Panc1 (cell line): ENCODE results near the gene ZNRF4. TPM values are rescaled to one million over a fixed set of nuclear protein-coding genes. Genes with fewer than 3 reads are reported as not detected.
"Not testable (repeated sequence)": the region's sequence is repeated elsewhere in the genome, so short reads cannot be mapped to it uniquely, and the experiment has no call there.

Source experiments
- ATAC-seq: fragments of 200-7000 bp; cut with Tn5 transposase; 2 replicates; pipeline ENCODE4 v1.9.1; 2020; ENCODE audit warnings: mild to moderate bottlenecking, moderate library complexity
- BruUV-seq: library from RNA; stranded (reverse); fragments of 400-500 nt; replicated peaks from 2 replicates; lab custom pipeline; 2021; lab: Mats Ljungman, UMichigan
- CTCF ChIA-PET: fragments of 300-600 bp; sonication (Branson Sonifier 250); formaldehyde crosslinking; loops from one replicate; lab custom pipeline; 2022; ENCODE audit warnings: antibody characterized with exemption; lab: Charles Lee
- POLR2A ChIA-PET: fragments of 300-600 bp; sonication (Branson Sonifier 250); formaldehyde crosslinking; loops from one replicate; lab custom pipeline; 2022; ENCODE audit warnings: antibody characterized with exemption; lab: Charles Lee
- DNase-seq: peaks from one replicate; pipeline ENCODE4 v3.0.0-alpha.2; 2010; ENCODE audit warnings: low read depth, low spot score
- H3K27ac ChIP-seq: 2 replicates; pipeline ENCODE4 v1.5.1; 2011; ENCODE audit warnings: mild to moderate bottlenecking, low read length, inconsistent platforms
- H3K27me3 ChIP-seq: fragments of 200-500 bp; sonication (Bioruptor generic); 2 replicates; pipeline ENCODE4 v1.6.0; 2014; ENCODE audit warnings: low read length, inconsistent platforms; ENCODE audit not compliant: control insufficient read depth, insufficient read depth
- H3K36me3 ChIP-seq: fragments of 200-500 bp; sonication (Bioruptor generic); 2 replicates; pipeline ENCODE4 v1.5.1; 2014; ENCODE audit warnings: inconsistent platforms, mild to moderate bottlenecking, low read length, moderate library complexity; ENCODE audit not compliant: control insufficient read depth, insufficient read depth
- H3K4me1 ChIP-seq: 2 replicates; pipeline ENCODE4 v1.5.1; 2011; ENCODE audit warnings: inconsistent platforms, mild to moderate bottlenecking, low read length, moderate library complexity; ENCODE audit not compliant: control insufficient read depth, insufficient read depth
- H3K4me3 ChIP-seq, 2 experiments: 2 replicates each; pipeline ENCODE4 v1.5.1; 2011 to 2012; ENCODE audit warnings: low read depth in 2 of 2, low read length in 2 of 2, mild to moderate bottlenecking in 2 of 2, inconsistent platforms in 1 of 2, moderate library complexity in 1 of 2
- H3K9me3 ChIP-seq: fragments of 200-500 bp; sonication (Bioruptor generic); 2 replicates; pipeline ENCODE4 v1.5.1; 2014; ENCODE audit warnings: low read depth, mild to moderate bottlenecking, inconsistent platforms, low read length, moderate library complexity; ENCODE audit not compliant: control insufficient read depth, insufficient read depth
- POLR2AphosphoS5 ChIP-seq: IDR thresholded peaks from 2 replicates; pipeline ENCODE4 v1.6.1; 2012; ENCODE audit warnings: mild to moderate bottlenecking, low read depth, low read length, moderate library complexity
- SIN3A ChIP-seq: IDR thresholded peaks from 2 replicates; pipeline ENCODE4 v1.6.1; 2012; ENCODE audit warnings: low read depth, mild to moderate bottlenecking, low read length, moderate library complexity, borderline replicate concordance; ENCODE audit not compliant: insufficient read depth
- TCF7L2 ChIP-seq: IDR thresholded peaks from 2 replicates; pipeline ENCODE4 v1.6.1; 2011; ENCODE audit warnings: mild to moderate bottlenecking, low read depth, low read length, inconsistent platforms
- in situ Hi-C: cut with HindIII; loops from 2 replicates; pipeline ENCODE4 v1.10.0; 2016; ENCODE audit warnings: low sequenced_read_pairs, low pct_unique_long_range_greater_than_20kb
- intact Hi-C: fragments of 100-400 bp; cut with micrococcal nuclease; formaldehyde crosslinking; loops from one replicate; pipeline ENCODE4 v1.10.0; 2022; ENCODE audit not compliant: unreplicated experiment
- total RNA-seq: library from RNA; stranded (reverse); gene quantifications from one replicate; pipeline ENCODE4 v1.2.1, GENCODE V29; 2021; ENCODE audit not compliant: unreplicated experiment
- TF ChIP-seq, protein P1 (sequence below): fragments of 450-650 bp; IDR thresholded peaks from 2 replicates; pipeline ENCODE4 v1.5.1; 2017; ENCODE audit warnings: mild to moderate bottlenecking
- TF ChIP-seq, protein P2 (sequence below), 2 experiments: IDR thresholded peaks; 2 replicates each; pipeline ENCODE4 v1.6.1; 2011 to 2012; ENCODE audit warnings: low read depth in 2 of 2, control low read depth in 1 of 2, low read length in 1 of 2, mild to moderate bottlenecking in 1 of 2, moderate library complexity in 1 of 2; ENCODE audit not compliant: insufficient read depth in 1 of 2

Gene ZNRF4
- total RNA-seq, 1 experiment from 2014 or later = not detected

DNA sequence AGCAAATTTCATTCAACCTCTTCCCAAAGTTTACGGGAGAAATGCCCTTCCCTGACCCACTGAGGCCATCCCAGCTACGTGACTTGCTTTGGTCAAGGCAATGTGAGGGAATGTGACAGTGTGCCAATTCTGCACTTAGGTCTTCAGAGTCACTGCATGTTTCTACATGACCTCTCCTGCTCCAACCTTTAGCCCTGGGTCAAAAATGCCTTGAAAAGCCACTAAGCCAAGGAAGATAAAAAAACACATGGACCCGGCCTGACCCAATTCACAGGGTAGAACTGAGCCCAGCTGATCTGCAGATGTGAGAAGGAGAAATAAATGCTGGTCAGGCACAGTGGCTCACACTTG is 30.0 kb downstream of the ZNRF4 start:
- intact Hi-C loops = no loop called here
- CTCF ChIA-PET = no interaction called here
- DNase-seq = no peak
- ATAC-seq = no peak
- no peaks in the 10 kb centered on the region for H3K4me1 ChIP-seq
- POLR2A ChIA-PET = no interaction called here
- no peaks in the 10 kb centered on the region for H3K27me3 ChIP-seq
- TF ChIP-seq SIN3A (no peak), TCF7L2 (no peak)
- TF ChIP-seq, protein P1, sequence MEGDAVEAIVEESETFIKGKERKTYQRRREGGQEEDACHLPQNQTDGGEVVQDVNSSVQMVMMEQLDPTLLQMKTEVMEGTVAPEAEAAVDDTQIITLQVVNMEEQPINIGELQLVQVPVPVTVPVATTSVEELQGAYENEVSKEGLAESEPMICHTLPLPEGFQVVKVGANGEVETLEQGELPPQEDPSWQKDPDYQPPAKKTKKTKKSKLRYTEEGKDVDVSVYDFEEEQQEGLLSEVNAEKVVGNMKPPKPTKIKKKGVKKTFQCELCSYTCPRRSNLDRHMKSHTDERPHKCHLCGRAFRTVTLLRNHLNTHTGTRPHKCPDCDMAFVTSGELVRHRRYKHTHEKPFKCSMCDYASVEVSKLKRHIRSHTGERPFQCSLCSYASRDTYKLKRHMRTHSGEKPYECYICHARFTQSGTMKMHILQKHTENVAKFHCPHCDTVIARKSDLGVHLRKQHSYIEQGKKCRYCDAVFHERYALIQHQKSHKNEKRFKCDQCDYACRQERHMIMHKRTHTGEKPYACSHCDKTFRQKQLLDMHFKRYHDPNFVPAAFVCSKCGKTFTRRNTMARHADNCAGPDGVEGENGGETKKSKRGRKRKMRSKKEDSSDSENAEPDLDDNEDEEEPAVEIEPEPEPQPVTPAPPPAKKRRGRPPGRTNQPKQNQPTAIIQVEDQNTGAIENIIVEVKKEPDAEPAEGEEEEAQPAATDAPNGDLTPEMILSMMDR = no peak
- peak overlapping the region; percentile 12; the same call in 1 of the 2 replicates for H3K27ac ChIP-seq
- no TSS peak for BruUV-seq
- in situ Hi-C loops = no loop called here
- no peaks in the 10 kb centered on the region for H3K9me3 ChIP-seq
- no peaks in the 10 kb centered on the region for H3K36me3 ChIP-seq
- no peak overlapping the region for H3K4me3 ChIP-seq

DNA sequence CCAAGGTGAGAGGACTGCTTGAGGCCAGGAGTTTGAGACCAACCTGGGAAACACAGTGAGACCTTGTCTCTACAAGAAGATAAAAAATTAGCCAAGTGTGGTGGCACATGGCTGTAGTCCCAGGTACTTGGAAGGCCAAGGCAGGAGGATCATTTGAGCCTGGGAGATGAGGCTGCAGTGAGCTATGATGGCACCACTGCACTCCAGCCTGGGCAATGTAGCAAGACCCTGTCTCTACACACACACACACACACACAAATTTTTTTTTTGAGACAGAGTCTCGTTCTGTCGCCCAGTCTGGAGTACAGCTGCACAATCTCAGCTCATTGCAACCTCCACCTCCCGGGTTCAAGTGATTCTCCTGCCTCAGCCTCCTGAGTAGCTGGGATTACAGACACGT is 30.4 kb downstream of the ZNRF4 start:
- POLR2A ChIA-PET, intact Hi-C loops, H3K36me3 ChIP-seq, ATAC-seq, CTCF ChIA-PET, H3K4me1 ChIP-seq, H3K9me3 ChIP-seq, DNase-seq, BruUV-seq, H3K4me3 ChIP-seq, in situ Hi-C loops, H3K27me3 ChIP-seq: not testable (repeated sequence)
- peak overlapping the region; percentile 12; the same call in 1 of the 2 replicates for H3K27ac ChIP-seq

DNA sequence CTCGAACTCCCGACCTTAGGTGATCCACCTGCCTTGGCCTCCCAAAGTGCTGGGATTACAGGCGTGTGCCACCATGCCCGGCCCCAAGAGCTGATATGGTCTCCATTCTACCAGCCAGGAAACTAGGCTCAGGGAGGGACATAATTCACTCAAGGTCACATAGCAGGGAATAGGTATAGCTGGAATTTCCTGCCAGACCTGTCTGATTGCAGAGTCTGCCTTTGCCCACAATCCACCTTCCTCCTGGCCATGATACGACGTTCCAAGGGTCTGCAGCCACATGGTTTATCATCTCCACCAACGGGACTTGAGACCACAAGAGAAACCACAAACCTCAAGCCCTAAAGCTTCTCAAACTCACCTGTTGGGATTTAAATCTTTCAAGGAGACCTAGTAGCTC is 32.0 kb downstream of the ZNRF4 start:
- Histone ChIP-seq H3K4me3 (no peak overlapping the region), H3K9me3 (no peaks in the 10 kb centered on the region), H3K4me1 (no peaks in the 10 kb centered on the region), H3K27me3 (no peaks in the 10 kb centered on the region), H3K27ac (no peak overlapping the region), H3K36me3 (no peaks in the 10 kb centered on the region)
- no peak for DNase-seq
- TF ChIP-seq, protein P1 = no peak
- TF ChIP-seq POLR2AphosphoS5 (no peak), SIN3A (no peak), TCF7L2 (no peak)
- TF ChIP-seq, protein P2, sequence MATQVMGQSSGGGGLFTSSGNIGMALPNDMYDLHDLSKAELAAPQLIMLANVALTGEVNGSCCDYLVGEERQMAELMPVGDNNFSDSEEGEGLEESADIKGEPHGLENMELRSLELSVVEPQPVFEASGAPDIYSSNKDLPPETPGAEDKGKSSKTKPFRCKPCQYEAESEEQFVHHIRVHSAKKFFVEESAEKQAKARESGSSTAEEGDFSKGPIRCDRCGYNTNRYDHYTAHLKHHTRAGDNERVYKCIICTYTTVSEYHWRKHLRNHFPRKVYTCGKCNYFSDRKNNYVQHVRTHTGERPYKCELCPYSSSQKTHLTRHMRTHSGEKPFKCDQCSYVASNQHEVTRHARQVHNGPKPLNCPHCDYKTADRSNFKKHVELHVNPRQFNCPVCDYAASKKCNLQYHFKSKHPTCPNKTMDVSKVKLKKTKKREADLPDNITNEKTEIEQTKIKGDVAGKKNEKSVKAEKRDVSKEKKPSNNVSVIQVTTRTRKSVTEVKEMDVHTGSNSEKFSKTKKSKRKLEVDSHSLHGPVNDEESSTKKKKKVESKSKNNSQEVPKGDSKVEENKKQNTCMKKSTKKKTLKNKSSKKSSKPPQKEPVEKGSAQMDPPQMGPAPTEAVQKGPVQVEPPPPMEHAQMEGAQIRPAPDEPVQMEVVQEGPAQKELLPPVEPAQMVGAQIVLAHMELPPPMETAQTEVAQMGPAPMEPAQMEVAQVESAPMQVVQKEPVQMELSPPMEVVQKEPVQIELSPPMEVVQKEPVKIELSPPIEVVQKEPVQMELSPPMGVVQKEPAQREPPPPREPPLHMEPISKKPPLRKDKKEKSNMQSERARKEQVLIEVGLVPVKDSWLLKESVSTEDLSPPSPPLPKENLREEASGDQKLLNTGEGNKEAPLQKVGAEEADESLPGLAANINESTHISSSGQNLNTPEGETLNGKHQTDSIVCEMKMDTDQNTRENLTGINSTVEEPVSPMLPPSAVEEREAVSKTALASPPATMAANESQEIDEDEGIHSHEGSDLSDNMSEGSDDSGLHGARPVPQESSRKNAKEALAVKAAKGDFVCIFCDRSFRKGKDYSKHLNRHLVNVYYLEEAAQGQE (IDR thresholded peaks at IDR 0.05; ENCODE audit: insufficient read depth in 1 of 2, low read depth in 2 of 2, low read length in 1 of 2) = no peak
- no peak for ATAC-seq
- intact Hi-C loops = no loop called here
- BruUV-seq = no TSS peak
- in situ Hi-C loops = no loop called here
- ChIA-PET CTCF (no interaction called here), POLR2A (no interaction called here)
